ENCODE results near the gene HIP1. TPM values are rescaled to one million over a fixed set of nuclear protein-coding genes. Genes with fewer than 3 reads are reported as not detected.

Gene HIP1
- total and polyA plus RNA-seq, 4 donors, result 10.2 to 51.2 (median 28.6) TPM

DNA sequence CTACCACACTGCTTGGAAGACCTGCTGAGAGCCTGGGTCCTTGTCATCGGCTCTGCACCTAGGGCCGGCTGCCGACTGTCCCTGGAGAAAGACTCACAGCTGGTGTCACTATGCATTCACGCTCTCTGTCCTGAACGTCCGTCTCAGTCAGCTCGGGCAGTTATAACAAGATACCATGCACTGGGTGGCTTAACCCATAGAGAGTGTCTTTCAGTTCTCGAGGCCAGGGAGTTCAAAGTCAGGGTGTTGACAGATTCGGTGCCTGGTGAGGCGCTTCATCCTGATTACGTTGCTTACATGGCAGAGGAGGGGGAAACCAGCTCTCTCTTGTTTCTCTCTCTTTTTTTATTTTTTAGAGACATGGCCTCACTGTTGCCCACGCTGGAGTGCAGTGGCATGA, 155.5 kb downstream of the HIP1 start:
- peaks cover 0 to 7% (median 0%) of the 10 kb centered on the region in 5 donors for H3K4me1 ChIP-seq (ENCODE audit: control insufficient read depth in 5 of 5, insufficient read depth in 5 of 5, low read length in 5 of 5)
- TF ChIP-seq CTCF (IDR thresholded peaks at IDR 0.05; ENCODE audit: control extremely low read depth, extremely low read depth), result no peak
- DNase-seq (no peak), ATAC-seq (ENCODE audit: insufficient read depth, low FRiP score) (no peak)
- H3K27me3 ChIP-seq (ENCODE audit: control insufficient read depth in 3 of 3, insufficient read depth in 3 of 3, low read length in 2 of 3), result no peaks in the 10 kb centered on the region
- H3K9ac ChIP-seq (ENCODE audit: insufficient read depth in 1 of 2, low read length in 2 of 2), result no peak overlapping the region
- 88 to 93% methylated on average over 12 of the region's 12 CpGs for WGBS, 2 donors
- no peak overlapping the region for H3K4me3 ChIP-seq
- peaks cover 7 to 45% (median 9%) of the 10 kb centered on the region in 4 donors for H3K36me3 ChIP-seq (ENCODE audit: control insufficient read depth in 4 of 4, insufficient read depth in 4 of 4, low read length in 4 of 4)
- no peaks in the 10 kb centered on the region for H3K9me3 ChIP-seq (ENCODE audit: control insufficient read depth in 4 of 4, insufficient read depth in 3 of 4, low read length in 3 of 4)
- H3K27ac ChIP-seq (ENCODE audit: low read depth in 1 of 2, low read length in 1 of 2), result no peak overlapping the region

GRCh38 chr7:75579899-75580298, 158.8 kb downstream of the HIP1 start:
- H3K9ac ChIP-seq (ENCODE audit: insufficient read depth in 1 of 2, low read length in 2 of 2), result no peak overlapping the region
- 86% methylated on average over 6 of the region's 6 CpGs for WGBS, 2 donors
- H3K9me3 ChIP-seq (ENCODE audit: control insufficient read depth in 4 of 4, insufficient read depth in 3 of 4, low read length in 3 of 4), result no peaks in the 10 kb centered on the region
- H3K4me3 ChIP-seq, result no peak overlapping the region
- peaks cover 0 to 7% (median 0%) of the 10 kb centered on the region in 5 donors for H3K4me1 ChIP-seq (ENCODE audit: control insufficient read depth in 5 of 5, insufficient read depth in 5 of 5, low read length in 5 of 5)
- ATAC-seq (ENCODE audit: insufficient read depth, low FRiP score), result no peak
- H3K27me3 ChIP-seq (ENCODE audit: control insufficient read depth in 3 of 3, insufficient read depth in 3 of 3, low read length in 2 of 3), result no peaks in the 10 kb centered on the region
- peaks cover 5 to 37% (median 7%) of the 10 kb centered on the region in 4 donors for H3K36me3 ChIP-seq (ENCODE audit: control insufficient read depth in 4 of 4, insufficient read depth in 4 of 4, low read length in 4 of 4)
- peak overlapping the region in 1 of 2 donors; percentile 35 for H3K27ac ChIP-seq (ENCODE audit: low read depth in 1 of 2, low read length in 1 of 2)
- no peak for TF ChIP-seq CTCF (IDR thresholded peaks at IDR 0.05; ENCODE audit: control extremely low read depth, extremely low read depth)
- DNase-seq, result peak; percentile 83 to 93 (median 88)

GRCh38 chr7:75578081-75578480, 160.7 kb downstream of the HIP1 start:
- no peak for DNase-seq
- no peak overlapping the region for H3K27ac ChIP-seq (ENCODE audit: low read depth in 1 of 2, low read length in 1 of 2)
- no peak overlapping the region for H3K4me3 ChIP-seq
- no peaks in the 10 kb centered on the region for H3K27me3 ChIP-seq (ENCODE audit: control insufficient read depth in 3 of 3, insufficient read depth in 3 of 3, low read length in 2 of 3)
- WGBS, 2 donors, result 89 to 97% methylated on average over 7 of the region's 7 CpGs
- no peak overlapping the region for H3K9ac ChIP-seq (ENCODE audit: insufficient read depth in 1 of 2, low read length in 2 of 2)
- TF ChIP-seq CTCF (IDR thresholded peaks at IDR 0.05; ENCODE audit: control extremely low read depth, extremely low read depth), result no peak
- ATAC-seq (ENCODE audit: insufficient read depth, low FRiP score), result no peak
- H3K9me3 ChIP-seq (ENCODE audit: control insufficient read depth in 4 of 4, insufficient read depth in 3 of 4, low read length in 3 of 4), result no peaks in the 10 kb centered on the region
- peaks cover 9 to 43% (median 13%) of the 10 kb centered on the region in 4 donors for H3K36me3 ChIP-seq (ENCODE audit: control insufficient read depth in 4 of 4, insufficient read depth in 4 of 4, low read length in 4 of 4)
- H3K4me1 ChIP-seq (ENCODE audit: control insufficient read depth in 5 of 5, insufficient read depth in 5 of 5, low read length in 5 of 5), result peaks cover 0 to 7% (median 0%) of the 10 kb centered on the region in 5 donors
